Uterus (tissue), 2 donors: ENCODE measurements around the gene FAM151A.

Source experiments
- POLR2A ChIP-seq, 2 donors: fragments of 450-650 bp; IDR thresholded peaks; one replicate each; pipeline ENCODE4 v1.6.1; 2016; ENCODE audit warnings: antibody characterized with exemption in 2 of 2, mild to moderate bottlenecking in 1 of 2, moderate library complexity in 1 of 2
- TF ChIP-seq, protein P1 (sequence below), 4 experiments: fragments of 200-600 bp in 2 of 4; fragments of 450-650 bp in 2 of 4; sonication (generic) in 2 of 4; IDR thresholded peaks; one replicate each; pipeline ENCODE4 v1.5.1; 2016 to 2019; ENCODE audit warnings: antibody characterized with exemption in 4 of 4, mild to moderate bottlenecking in 2 of 4, moderate library complexity in 1 of 4

DNA sequence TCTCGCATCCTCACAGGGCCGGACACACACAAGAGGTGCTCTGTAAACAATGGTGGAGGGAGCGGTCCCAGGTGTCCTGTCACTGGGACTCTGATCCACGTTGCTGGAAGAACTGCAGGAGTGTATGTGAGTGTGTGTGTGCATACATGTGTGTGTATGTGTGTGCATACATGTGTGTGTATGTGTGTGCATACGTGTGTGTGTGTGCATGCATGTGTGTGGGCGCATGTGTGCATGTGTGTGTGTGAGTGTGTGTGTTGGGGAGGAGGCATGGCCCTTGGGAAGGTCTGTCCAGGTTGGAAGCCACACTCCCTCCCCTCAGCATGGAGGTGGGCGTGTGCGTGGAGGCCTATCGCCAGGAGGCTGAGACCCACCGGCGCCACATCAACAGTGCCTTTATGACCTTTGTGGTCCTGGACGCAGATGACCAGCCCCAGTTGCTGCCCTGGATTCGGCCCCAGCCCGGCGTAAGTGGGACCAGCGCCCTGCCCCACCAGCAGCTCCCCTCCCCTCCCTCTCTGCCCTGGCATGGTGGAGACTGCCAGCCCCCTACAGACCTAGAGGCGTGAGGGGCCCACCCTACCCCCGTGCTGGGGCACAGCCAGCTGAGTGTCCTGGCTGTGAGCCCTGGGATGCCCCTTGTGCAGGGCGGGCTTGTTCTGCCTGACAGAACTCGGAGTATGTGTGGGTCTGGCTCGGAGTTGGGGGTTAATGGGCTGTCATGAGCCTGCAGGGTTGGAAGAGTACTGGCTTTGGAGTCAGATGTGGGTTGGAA is 22.2 kb downstream of the FAM151A start:
- TF ChIP-seq, protein P1, sequence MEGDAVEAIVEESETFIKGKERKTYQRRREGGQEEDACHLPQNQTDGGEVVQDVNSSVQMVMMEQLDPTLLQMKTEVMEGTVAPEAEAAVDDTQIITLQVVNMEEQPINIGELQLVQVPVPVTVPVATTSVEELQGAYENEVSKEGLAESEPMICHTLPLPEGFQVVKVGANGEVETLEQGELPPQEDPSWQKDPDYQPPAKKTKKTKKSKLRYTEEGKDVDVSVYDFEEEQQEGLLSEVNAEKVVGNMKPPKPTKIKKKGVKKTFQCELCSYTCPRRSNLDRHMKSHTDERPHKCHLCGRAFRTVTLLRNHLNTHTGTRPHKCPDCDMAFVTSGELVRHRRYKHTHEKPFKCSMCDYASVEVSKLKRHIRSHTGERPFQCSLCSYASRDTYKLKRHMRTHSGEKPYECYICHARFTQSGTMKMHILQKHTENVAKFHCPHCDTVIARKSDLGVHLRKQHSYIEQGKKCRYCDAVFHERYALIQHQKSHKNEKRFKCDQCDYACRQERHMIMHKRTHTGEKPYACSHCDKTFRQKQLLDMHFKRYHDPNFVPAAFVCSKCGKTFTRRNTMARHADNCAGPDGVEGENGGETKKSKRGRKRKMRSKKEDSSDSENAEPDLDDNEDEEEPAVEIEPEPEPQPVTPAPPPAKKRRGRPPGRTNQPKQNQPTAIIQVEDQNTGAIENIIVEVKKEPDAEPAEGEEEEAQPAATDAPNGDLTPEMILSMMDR (IDR thresholded peaks at IDR 0.05): no peak
- TF ChIP-seq POLR2A (IDR thresholded peaks at IDR 0.05): no peak
